Liver (tissue), 9 donors: Measurements from ENCODE around the gene LRRC4B. TPM values are rescaled to one million over a fixed set of nuclear protein-coding genes. Genes with fewer than 3 reads are reported as not detected.
"Not testable (repeated sequence)": the region's sequence is repeated elsewhere in the genome, so short reads cannot be mapped to it uniquely, and the experiment has no call there.

Source experiments
- DNase-seq: peaks from one replicate; pipeline ENCODE4 v3.0.0-alpha.2; 2017; ENCODE audit warnings: low spot score
- H3K27ac ChIP-seq, 2 donors: one replicate each; pipeline ENCODE4 v1.7.0; 2013; ENCODE audit warnings: inconsistent platforms in 2 of 2, low read length in 2 of 2, control low read depth in 1 of 2, low read depth in 1 of 2, mild to moderate bottlenecking in 1 of 2
- H3K27me3 ChIP-seq, 4 donors: one replicate each; pipeline versions ENCODE4 v1.6.1 to v1.7.0; 2013; ENCODE audit warnings: low read length in 3 of 4, inconsistent platforms in 1 of 4, mild to moderate bottlenecking in 1 of 4, moderate library complexity in 1 of 4; ENCODE audit not compliant: control insufficient read depth in 4 of 4, insufficient read depth in 4 of 4
- H3K36me3 ChIP-seq, 4 donors: one replicate each; pipeline versions ENCODE4 v1.6.1 to v1.7.0; 2013; ENCODE audit warnings: low read length in 3 of 4, mild to moderate bottlenecking in 3 of 4, low read depth in 1 of 4, moderate library complexity in 1 of 4; ENCODE audit not compliant: control insufficient read depth in 4 of 4, insufficient read depth in 3 of 4
- H3K4me1 ChIP-seq, 4 donors: one replicate each; pipeline versions ENCODE4 v1.6.1 to v1.7.0; 2013; ENCODE audit warnings: low read length in 3 of 4, mild to moderate bottlenecking in 3 of 4, moderate library complexity in 1 of 4; ENCODE audit not compliant: control insufficient read depth in 4 of 4, insufficient read depth in 4 of 4
- H3K4me3 ChIP-seq, 3 donors: one replicate each; pipeline versions ENCODE4 v1.6.1 to v1.7.0; 2013; ENCODE audit warnings: low read length in 3 of 3, control low read depth in 1 of 3, low read depth in 1 of 3, mild to moderate bottlenecking in 1 of 3
- H3K9ac ChIP-seq, 2 donors: one replicate each; pipeline ENCODE4 v1.7.0; 2013; ENCODE audit warnings: low read length in 2 of 2, mild to moderate bottlenecking in 2 of 2, moderate library complexity in 2 of 2, control low read depth in 1 of 2, low read depth in 1 of 2
- H3K9me3 ChIP-seq, 4 donors: one replicate each; pipeline versions ENCODE4 v1.6.1 to v1.7.0; 2013; ENCODE audit warnings: low read length in 3 of 4; ENCODE audit not compliant: control insufficient read depth in 4 of 4
- EGR1 ChIP-seq, 2 donors: IDR thresholded peaks; 2 replicates each; pipeline ENCODE4 v1.6.1; 2016 to 2018; ENCODE audit warnings: antibody characterized with exemption in 2 of 2, low read depth in 2 of 2
- FOXA1 ChIP-seq: IDR thresholded peaks from 2 replicates; pipeline ENCODE4 v1.6.1; 2016; ENCODE audit warnings: antibody characterized with exemption
- FOXA2 ChIP-seq: IDR thresholded peaks from 2 replicates; pipeline ENCODE4 v1.6.1; 2016; ENCODE audit warnings: antibody characterized with exemption
- GABPA ChIP-seq, 2 donors: IDR thresholded peaks in 1 of 2; conservative IDR thresholded peaks in 1 of 2; 2 replicates each; pipeline ENCODE4 v1.6.1; 2016; ENCODE audit warnings: antibody characterized with exemption in 2 of 2, mild to moderate bottlenecking in 1 of 2, moderate library complexity in 1 of 2
- HNF4A ChIP-seq, 2 donors: conservative IDR thresholded peaks; 2 replicates each; pipeline ENCODE4 v1.6.1; 2016; ENCODE audit warnings: antibody characterized with exemption in 2 of 2, mild to moderate bottlenecking in 2 of 2
- HNF4G ChIP-seq: IDR thresholded peaks from 2 replicates; pipeline ENCODE4 v1.6.1; 2016; ENCODE audit warnings: antibody characterized with exemption
- JUND ChIP-seq, 2 donors: IDR thresholded peaks; 2 replicates each; pipeline ENCODE4 v1.6.1; 2016; ENCODE audit warnings: antibody characterized with exemption in 2 of 2
- NR2F2 ChIP-seq: IDR thresholded peaks from 2 replicates; pipeline ENCODE4 v1.6.1; 2016; ENCODE audit warnings: antibody characterized with exemption
- RAD21 ChIP-seq, 2 donors: IDR thresholded peaks; 2 replicates each; pipeline ENCODE4 v1.6.1; 2016; ENCODE audit warnings: antibody characterized with exemption in 2 of 2, mild to moderate bottlenecking in 2 of 2
- RXRA ChIP-seq, 2 donors: IDR thresholded peaks; 2 replicates each; pipeline ENCODE4 v1.6.1; 2017 to 2018; ENCODE audit warnings: antibody characterized with exemption in 2 of 2, mild to moderate bottlenecking in 1 of 2
- SP1 ChIP-seq: IDR thresholded peaks from 2 replicates; pipeline ENCODE4 v1.6.1; 2018; ENCODE audit warnings: antibody characterized with exemption, mild to moderate bottlenecking
- TAF1 ChIP-seq: conservative IDR thresholded peaks from 2 replicates; pipeline ENCODE4 v1.6.1; 2016; ENCODE audit warnings: antibody characterized with exemption, mild to moderate bottlenecking
- YY1 ChIP-seq: IDR thresholded peaks from 2 replicates; pipeline ENCODE4 v1.6.1; 2016; ENCODE audit warnings: antibody characterized with exemption, mild to moderate bottlenecking
- WGBS: extraction: QIAGEN DNeasy Blood & Tissue Kit; methylation state at CpG from one replicate; pipeline ENCODE4 v1.1.7; 2013; 5-methylcytosine and 5-hydroxymethylcytosine counted together
- polyA plus RNA-seq, 2 donors: library from polyadenylated mRNA; stranded (reverse) in 1 of 2; unstranded in 1 of 2; fragments of 200-250 nt in 1 of 2; fragments of >200 nt in 1 of 2; fragmentation: Nextera tagmentation in 1 of 2; extraction: Ambion mirVana in 1 of 2; gene quantifications; one replicate each; pipeline versions ENCODE4 v1.2.1 to v1.2.3, GENCODE V29; 2013 to 2015
- total RNA-seq, 2 donors: library from RNA; depleted of rRNA; stranded (reverse); fragments of >200 nt; gene quantifications; one replicate each; pipeline ENCODE4 v1.2.3, GENCODE V29; 2014
- TF ChIP-seq, protein P1 (sequence below): IDR thresholded peaks from 2 replicates; pipeline ENCODE4 v1.6.1; 2016; ENCODE audit warnings: antibody characterized with exemption
- TF ChIP-seq, protein P2 (sequence below): IDR thresholded peaks from 2 replicates; pipeline ENCODE4 v1.6.1; 2016; ENCODE audit warnings: antibody characterized with exemption
- TF ChIP-seq, protein P3 (sequence below): IDR thresholded peaks from 2 replicates; pipeline ENCODE4 v1.6.1; 2016; ENCODE audit warnings: antibody characterized with exemption, mild to moderate bottlenecking
- TF ChIP-seq, protein P4 (sequence below): IDR thresholded peaks from 2 replicates; pipeline ENCODE4 v1.6.1; 2016; ENCODE audit warnings: antibody characterized with exemption
- TF ChIP-seq, protein P5 (sequence below): fragments of 150-350 bp; IDR thresholded peaks from 2 replicates; pipeline ENCODE4 v1.5.1; 2017; ENCODE audit warnings: improper control_type of control experiment, low read depth, low read length; ENCODE audit not compliant: missing input control
- donor health status: healthy.
- donor health status: healthy.
- donor health status: healthy.
- donor health status: healthy.
- donor health status: healthy.

LRRC4B gene
- total and polyA plus RNA-seq, 4 donors: 0.11 to 1.1 (median 0.79) TPM

DNA sequence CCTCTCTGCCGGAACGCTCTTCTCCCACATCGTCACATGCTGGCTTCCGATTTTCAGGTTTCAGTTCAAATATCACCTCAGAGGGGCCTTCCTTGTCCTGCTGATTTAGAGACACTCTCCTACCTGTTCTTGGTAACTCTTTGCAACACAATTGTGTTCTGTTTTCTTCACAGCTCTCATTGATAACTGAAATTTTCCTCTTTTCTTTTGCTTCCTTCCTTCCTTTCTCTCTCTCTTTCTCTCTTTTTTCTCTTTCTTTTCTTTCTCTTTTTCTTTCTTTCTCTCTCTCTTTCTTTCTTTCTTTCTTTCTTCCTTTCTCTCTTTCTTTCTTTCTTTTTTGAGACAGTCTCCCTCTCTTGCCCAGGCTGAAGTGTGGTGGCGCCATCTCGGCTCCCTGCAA, 12.0 kb upstream of the LRRC4B start:
- no peaks in the 10 kb centered on the region for H3K4me1 ChIP-seq
- TF ChIP-seq RAD21 (IDR thresholded peaks at IDR 0.05): no peak
- TF ChIP-seq TAF1: no peak
- no peak for TF ChIP-seq HNF4A (conservative IDR thresholded peaks at IDR 0.05)
- TF ChIP-seq SP1: no peak
- TF ChIP-seq JUND (IDR thresholded peaks at IDR 0.05): no peak
- TF ChIP-seq, protein P1, sequence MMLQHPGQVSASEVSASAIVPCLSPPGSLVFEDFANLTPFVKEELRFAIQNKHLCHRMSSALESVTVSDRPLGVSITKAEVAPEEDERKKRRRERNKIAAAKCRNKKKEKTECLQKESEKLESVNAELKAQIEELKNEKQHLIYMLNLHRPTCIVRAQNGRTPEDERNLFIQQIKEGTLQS: no peak
- no peak for TF ChIP-seq EGR1 (IDR thresholded peaks at IDR 0.05; ENCODE audit: low read depth in 2 of 2)
- no peak for TF ChIP-seq RXRA (IDR thresholded peaks at IDR 0.05)
- TF ChIP-seq, protein P2, sequence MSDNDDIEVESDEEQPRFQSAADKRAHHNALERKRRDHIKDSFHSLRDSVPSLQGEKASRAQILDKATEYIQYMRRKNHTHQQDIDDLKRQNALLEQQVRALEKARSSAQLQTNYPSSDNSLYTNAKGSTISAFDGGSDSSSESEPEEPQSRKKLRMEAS: no peak
- no peak for TF ChIP-seq FOXA1
- TF ChIP-seq FOXA2: no peak
- TF ChIP-seq, protein P3, sequence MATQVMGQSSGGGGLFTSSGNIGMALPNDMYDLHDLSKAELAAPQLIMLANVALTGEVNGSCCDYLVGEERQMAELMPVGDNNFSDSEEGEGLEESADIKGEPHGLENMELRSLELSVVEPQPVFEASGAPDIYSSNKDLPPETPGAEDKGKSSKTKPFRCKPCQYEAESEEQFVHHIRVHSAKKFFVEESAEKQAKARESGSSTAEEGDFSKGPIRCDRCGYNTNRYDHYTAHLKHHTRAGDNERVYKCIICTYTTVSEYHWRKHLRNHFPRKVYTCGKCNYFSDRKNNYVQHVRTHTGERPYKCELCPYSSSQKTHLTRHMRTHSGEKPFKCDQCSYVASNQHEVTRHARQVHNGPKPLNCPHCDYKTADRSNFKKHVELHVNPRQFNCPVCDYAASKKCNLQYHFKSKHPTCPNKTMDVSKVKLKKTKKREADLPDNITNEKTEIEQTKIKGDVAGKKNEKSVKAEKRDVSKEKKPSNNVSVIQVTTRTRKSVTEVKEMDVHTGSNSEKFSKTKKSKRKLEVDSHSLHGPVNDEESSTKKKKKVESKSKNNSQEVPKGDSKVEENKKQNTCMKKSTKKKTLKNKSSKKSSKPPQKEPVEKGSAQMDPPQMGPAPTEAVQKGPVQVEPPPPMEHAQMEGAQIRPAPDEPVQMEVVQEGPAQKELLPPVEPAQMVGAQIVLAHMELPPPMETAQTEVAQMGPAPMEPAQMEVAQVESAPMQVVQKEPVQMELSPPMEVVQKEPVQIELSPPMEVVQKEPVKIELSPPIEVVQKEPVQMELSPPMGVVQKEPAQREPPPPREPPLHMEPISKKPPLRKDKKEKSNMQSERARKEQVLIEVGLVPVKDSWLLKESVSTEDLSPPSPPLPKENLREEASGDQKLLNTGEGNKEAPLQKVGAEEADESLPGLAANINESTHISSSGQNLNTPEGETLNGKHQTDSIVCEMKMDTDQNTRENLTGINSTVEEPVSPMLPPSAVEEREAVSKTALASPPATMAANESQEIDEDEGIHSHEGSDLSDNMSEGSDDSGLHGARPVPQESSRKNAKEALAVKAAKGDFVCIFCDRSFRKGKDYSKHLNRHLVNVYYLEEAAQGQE: no peak
- TF ChIP-seq GABPA (IDR thresholded peaks at IDR 0.05 in 1 of 2, conservative IDR thresholded peaks at IDR 0.05 in 1 of 2): no peak
- TF ChIP-seq, protein P4, sequence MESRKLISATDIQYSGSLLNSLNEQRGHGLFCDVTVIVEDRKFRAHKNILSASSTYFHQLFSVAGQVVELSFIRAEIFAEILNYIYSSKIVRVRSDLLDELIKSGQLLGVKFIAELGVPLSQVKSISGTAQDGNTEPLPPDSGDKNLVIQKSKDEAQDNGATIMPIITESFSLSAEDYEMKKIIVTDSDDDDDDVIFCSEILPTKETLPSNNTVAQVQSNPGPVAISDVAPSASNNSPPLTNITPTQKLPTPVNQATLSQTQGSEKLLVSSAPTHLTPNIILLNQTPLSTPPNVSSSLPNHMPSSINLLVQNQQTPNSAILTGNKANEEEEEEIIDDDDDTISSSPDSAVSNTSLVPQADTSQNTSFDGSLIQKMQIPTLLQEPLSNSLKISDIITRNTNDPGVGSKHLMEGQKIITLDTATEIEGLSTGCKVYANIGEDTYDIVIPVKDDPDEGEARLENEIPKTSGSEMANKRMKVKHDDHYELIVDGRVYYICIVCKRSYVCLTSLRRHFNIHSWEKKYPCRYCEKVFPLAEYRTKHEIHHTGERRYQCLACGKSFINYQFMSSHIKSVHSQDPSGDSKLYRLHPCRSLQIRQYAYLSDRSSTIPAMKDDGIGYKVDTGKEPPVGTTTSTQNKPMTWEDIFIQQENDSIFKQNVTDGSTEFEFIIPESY: no peak
- TF ChIP-seq YY1: no peak
- no peak for TF ChIP-seq NR2F2
- TF ChIP-seq, protein P5, sequence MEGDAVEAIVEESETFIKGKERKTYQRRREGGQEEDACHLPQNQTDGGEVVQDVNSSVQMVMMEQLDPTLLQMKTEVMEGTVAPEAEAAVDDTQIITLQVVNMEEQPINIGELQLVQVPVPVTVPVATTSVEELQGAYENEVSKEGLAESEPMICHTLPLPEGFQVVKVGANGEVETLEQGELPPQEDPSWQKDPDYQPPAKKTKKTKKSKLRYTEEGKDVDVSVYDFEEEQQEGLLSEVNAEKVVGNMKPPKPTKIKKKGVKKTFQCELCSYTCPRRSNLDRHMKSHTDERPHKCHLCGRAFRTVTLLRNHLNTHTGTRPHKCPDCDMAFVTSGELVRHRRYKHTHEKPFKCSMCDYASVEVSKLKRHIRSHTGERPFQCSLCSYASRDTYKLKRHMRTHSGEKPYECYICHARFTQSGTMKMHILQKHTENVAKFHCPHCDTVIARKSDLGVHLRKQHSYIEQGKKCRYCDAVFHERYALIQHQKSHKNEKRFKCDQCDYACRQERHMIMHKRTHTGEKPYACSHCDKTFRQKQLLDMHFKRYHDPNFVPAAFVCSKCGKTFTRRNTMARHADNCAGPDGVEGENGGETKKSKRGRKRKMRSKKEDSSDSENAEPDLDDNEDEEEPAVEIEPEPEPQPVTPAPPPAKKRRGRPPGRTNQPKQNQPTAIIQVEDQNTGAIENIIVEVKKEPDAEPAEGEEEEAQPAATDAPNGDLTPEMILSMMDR: no peak
- no peak for TF ChIP-seq HNF4G
- H3K9ac ChIP-seq: no peak overlapping the region
- no peak overlapping the region for H3K4me3 ChIP-seq
- 88% methylated on average over 6 of the region's 6 CpGs for WGBS
- H3K9me3 ChIP-seq: no peaks in the 10 kb centered on the region
- no peaks in the 10 kb centered on the region for H3K36me3 ChIP-seq
- H3K27ac ChIP-seq: no peak overlapping the region
- DNase-seq: no peak
- no peaks in the 10 kb centered on the region for H3K27me3 ChIP-seq

DNA sequence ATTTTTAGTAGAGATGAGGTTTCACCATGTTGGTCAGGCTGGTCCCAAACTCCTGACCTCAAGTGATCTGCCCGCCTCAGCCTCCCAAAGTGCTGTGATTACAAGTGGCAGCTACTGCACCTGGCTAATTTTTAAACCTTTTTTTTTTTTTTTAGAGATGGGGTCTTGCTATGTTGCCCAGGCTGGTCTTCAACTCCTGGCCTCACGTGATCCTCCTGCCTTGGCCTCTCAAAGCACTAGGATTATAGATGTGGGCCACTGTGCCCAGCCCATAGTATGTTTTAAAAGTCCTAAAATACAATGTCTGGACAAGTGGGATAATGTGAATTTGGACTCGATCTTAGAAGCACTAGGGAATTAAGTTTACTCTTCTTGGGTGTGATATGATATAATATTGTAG, 8.5 kb upstream of the LRRC4B start:
- 66% methylated on average over 3 of the region's 3 CpGs for WGBS
- not testable (repeated sequence) for H3K27ac ChIP-seq, H3K4me1 ChIP-seq, DNase-seq, H3K9me3 ChIP-seq, H3K27me3 ChIP-seq, H3K4me3 ChIP-seq, H3K36me3 ChIP-seq, H3K9ac ChIP-seq
